GM12878 (cell line): Measurements from ENCODE around the gene ATAD5. TPM values are rescaled to one million over a fixed set of nuclear protein-coding genes. Genes with fewer than 3 reads are reported as not detected.

Source experiments
- BACH1 ChIP-seq: fragments of 450-650 bp; IDR thresholded peaks from 2 replicates; pipeline ENCODE4 v1.6.1; 2017; ENCODE audit warnings: mild to moderate bottlenecking, borderline replicate concordance
- CEBPZ ChIP-seq: fragments of 150-350 bp; IDR thresholded peaks from 2 replicates; pipeline ENCODE4 v1.6.1; 2016; ENCODE audit warnings: low read depth, low read length
- CHD4 ChIP-seq: fragments of 200-600 bp; sonication (generic); IDR thresholded peaks from 2 replicates; pipeline ENCODE4 v1.6.1; 2016; ENCODE audit warnings: mild to moderate bottlenecking
- CREB1 ChIP-seq: IDR thresholded peaks from 2 replicates; pipeline ENCODE4 v1.6.1; 2012; ENCODE audit warnings: low read depth, mild to moderate bottlenecking, inconsistent platforms
- ETV6 ChIP-seq, 2 experiments: fragments of 450-650 bp in 1 of 2; IDR thresholded peaks in 1 of 2; conservative IDR thresholded peaks in 1 of 2; 2 replicates each; pipeline ENCODE4 v1.6.1; 2014; ENCODE audit warnings: antibody characterized with exemption in 1 of 2, borderline replicate concordance in 1 of 2, low read depth in 1 of 2, mild to moderate bottlenecking in 1 of 2, moderate library complexity in 1 of 2
- IKZF1 ChIP-seq: fragments of 450-650 bp; conservative IDR thresholded peaks from 2 replicates; pipeline ENCODE4 v1.6.1; 2017; ENCODE audit warnings: antibody characterized with exemption, mild to moderate bottlenecking
- IKZF2 ChIP-seq, 2 experiments: fragments of 450-650 bp; IDR thresholded peaks; 2 replicates each; pipeline ENCODE4 v1.6.1; 2017; ENCODE audit warnings: mild to moderate bottlenecking in 2 of 2, moderate library complexity in 2 of 2
- MEF2A ChIP-seq: IDR thresholded peaks from 2 replicates; pipeline ENCODE4 v1.6.1; 2011; ENCODE audit warnings: low read depth, mild to moderate bottlenecking, low read length, moderate library complexity; ENCODE audit not compliant: insufficient read depth
- MTA3 ChIP-seq: IDR thresholded peaks from 2 replicates; pipeline ENCODE4 v1.6.1; 2012; ENCODE audit warnings: low read length, inconsistent platforms, borderline replicate concordance
- NBN ChIP-seq: fragments of 450-650 bp; IDR thresholded peaks from 2 replicates; pipeline ENCODE4 v1.6.1; 2016
- NR2C1 ChIP-seq: fragments of 450-650 bp; IDR thresholded peaks from 2 replicates; pipeline ENCODE4 v1.6.1; 2017; ENCODE audit warnings: antibody characterized with exemption, mild to moderate bottlenecking, moderate library complexity
- RUNX3 ChIP-seq: IDR thresholded peaks from 2 replicates; pipeline ENCODE4 v1.6.1; 2012; ENCODE audit warnings: low read length, inconsistent platforms
- SMAD1 ChIP-seq: fragments of 450-650 bp; IDR thresholded peaks from 2 replicates; pipeline ENCODE4 v1.6.1; 2018; ENCODE audit warnings: mild to moderate bottlenecking, low read depth; ENCODE audit not compliant: partially characterized antibody
- polyA plus RNA-seq, 11 experiments: library from polyadenylated mRNA; depleted of rRNA in 4 of 11; unstranded in 6 of 11; stranded (reverse) in 5 of 11; fragments of >200 nt; fragmentation: Nextera tagmentation in 4 of 11; fragmentation: Illumina TruSeq in 1 of 11; extraction: Ambion mirVana in 4 of 11; extraction: Trizol in 1 of 11; gene quantifications; 1 replicate in 1 of 11; 2 replicates in 10 of 11; pipeline versions ENCODE4 v1.2.1 to v1.2.3, GENCODE V29; 2011 to 2016; ENCODE audit warnings: inconsistent platforms in 2 of 11, missing spikeins in 2 of 11, low read depth in 1 of 11
- total RNA-seq, 4 experiments: library from RNA; depleted of rRNA in 3 of 4; stranded (reverse); fragments of >200 nt in 3 of 4; fragmentation: Illumina TruSeq in 1 of 4; extraction: Trizol in 1 of 4; gene quantifications; 2 replicates each; pipeline versions ENCODE4 v1.2.1 to v1.2.3, GENCODE V29; 2013 to 2021
- TF ChIP-seq, protein P1 (sequence below): fragments of 450-650 bp; IDR thresholded peaks from 2 replicates; pipeline ENCODE4 v1.6.1; 2017; ENCODE audit warnings: mild to moderate bottlenecking, moderate library complexity
- TF ChIP-seq, protein P2 (sequence below): fragments of 450-650 bp; IDR thresholded peaks from 2 replicates; pipeline ENCODE4 v1.6.1; 2016; ENCODE audit warnings: mild to moderate bottlenecking
- TF ChIP-seq, protein P3 (sequence below): fragments of 450-650 bp; IDR thresholded peaks from 2 replicates; pipeline ENCODE4 v1.6.1; 2017; ENCODE audit warnings: low read depth, mild to moderate bottlenecking, moderate library complexity

The ATAD5 gene
- total and polyA plus RNA-seq, 10 of the 15 experiments (the other 5 are each of a cell fraction or from before 2014, with no cell fraction given): 3.8 to 19.7 (median 13.2) TPM

- TF ChIP-seq, protein P1, sequence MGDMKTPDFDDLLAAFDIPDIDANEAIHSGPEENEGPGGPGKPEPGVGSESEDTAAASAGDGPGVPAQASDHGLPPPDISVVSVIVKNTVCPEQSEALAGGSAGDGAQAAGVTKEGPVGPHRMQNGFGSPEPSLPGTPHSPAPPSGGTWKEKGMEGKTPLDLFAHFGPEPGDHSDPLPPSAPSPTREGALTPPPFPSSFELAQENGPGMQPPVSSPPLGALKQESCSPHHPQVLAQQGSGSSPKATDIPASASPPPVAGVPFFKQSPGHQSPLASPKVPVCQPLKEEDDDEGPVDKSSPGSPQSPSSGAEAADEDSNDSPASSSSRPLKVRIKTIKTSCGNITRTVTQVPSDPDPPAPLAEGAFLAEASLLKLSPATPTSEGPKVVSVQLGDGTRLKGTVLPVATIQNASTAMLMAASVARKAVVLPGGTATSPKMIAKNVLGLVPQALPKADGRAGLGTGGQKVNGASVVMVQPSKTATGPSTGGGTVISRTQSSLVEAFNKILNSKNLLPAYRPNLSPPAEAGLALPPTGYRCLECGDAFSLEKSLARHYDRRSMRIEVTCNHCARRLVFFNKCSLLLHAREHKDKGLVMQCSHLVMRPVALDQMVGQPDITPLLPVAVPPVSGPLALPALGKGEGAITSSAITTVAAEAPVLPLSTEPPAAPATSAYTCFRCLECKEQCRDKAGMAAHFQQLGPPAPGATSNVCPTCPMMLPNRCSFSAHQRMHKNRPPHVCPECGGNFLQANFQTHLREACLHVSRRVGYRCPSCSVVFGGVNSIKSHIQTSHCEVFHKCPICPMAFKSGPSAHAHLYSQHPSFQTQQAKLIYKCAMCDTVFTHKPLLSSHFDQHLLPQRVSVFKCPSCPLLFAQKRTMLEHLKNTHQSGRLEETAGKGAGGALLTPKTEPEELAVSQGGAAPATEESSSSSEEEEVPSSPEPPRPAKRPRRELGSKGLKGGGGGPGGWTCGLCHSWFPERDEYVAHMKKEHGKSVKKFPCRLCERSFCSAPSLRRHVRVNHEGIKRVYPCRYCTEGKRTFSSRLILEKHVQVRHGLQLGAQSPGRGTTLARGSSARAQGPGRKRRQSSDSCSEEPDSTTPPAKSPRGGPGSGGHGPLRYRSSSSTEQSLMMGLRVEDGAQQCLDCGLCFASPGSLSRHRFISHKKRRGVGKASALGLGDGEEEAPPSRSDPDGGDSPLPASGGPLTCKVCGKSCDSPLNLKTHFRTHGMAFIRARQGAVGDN: peak; percentile 75
- TF ChIP-seq IKZF2 (IDR thresholded peaks at IDR 0.05) (peak; percentile 35 to 63; a peak in 2 of 4 replicates), RUNX3 (peak; percentile 68), NBN (peak; percentile 85), CREB1 (peak; percentile 65), CEBPZ (0 out of 2 replicates have a peak, but pooled peaks have one; percentile 38), MEF2A (0 out of 2 replicates have a peak, but pooled peaks have one; percentile 55), NR2C1 (peak; percentile 69), ETV6 (conservative IDR thresholded peaks at IDR 0.05 in 1 of 2, IDR thresholded peaks at IDR 0.05 in 1 of 2; ENCODE audit: borderline replicate concordance in 1 of 2, low read depth in 1 of 2) (peak in 1 of 2 experiments; percentile 21; a peak in 1 of 4 replicates), MTA3 (no peak), SMAD1 (peak; percentile 49), BACH1 (no peak; the same call in 1 of the 2 replicates), IKZF1 (peak; percentile 87), CHD4 (no peak)
- TF ChIP-seq, protein P2, sequence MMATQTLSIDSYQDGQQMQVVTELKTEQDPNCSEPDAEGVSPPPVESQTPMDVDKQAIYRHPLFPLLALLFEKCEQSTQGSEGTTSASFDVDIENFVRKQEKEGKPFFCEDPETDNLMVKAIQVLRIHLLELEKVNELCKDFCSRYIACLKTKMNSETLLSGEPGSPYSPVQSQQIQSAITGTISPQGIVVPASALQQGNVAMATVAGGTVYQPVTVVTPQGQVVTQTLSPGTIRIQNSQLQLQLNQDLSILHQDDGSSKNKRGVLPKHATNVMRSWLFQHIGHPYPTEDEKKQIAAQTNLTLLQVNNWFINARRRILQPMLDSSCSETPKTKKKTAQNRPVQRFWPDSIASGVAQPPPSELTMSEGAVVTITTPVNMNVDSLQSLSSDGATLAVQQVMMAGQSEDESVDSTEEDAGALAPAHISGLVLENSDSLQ: peak; percentile 65
- TF ChIP-seq, protein P3, sequence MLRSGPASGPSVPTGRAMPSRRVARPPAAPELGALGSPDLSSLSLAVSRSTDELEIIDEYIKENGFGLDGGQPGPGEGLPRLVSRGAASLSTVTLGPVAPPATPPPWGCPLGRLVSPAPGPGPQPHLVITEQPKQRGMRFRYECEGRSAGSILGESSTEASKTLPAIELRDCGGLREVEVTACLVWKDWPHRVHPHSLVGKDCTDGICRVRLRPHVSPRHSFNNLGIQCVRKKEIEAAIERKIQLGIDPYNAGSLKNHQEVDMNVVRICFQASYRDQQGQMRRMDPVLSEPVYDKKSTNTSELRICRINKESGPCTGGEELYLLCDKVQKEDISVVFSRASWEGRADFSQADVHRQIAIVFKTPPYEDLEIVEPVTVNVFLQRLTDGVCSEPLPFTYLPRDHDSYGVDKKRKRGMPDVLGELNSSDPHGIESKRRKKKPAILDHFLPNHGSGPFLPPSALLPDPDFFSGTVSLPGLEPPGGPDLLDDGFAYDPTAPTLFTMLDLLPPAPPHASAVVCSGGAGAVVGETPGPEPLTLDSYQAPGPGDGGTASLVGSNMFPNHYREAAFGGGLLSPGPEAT: peak; percentile 96
Measured at GRCh38 chr17:30906101-30906911, 74.5 kb downstream of the ATAD5 start, which contains the start of gene TEFM (continued).
